Testis (tissue), 2 donors: ENCODE measurements around the gene CFAP410.

Experiments
- CTCF ChIP-seq, 3 experiments: fragments of 450-650 bp in 2 of 3; fragments of 200-600 bp in 1 of 3; sonication (generic) in 1 of 3; IDR thresholded peaks; one replicate each; pipeline ENCODE4 v1.5.1; 2016 to 2019; ENCODE audit warnings: antibody characterized with exemption in 3 of 3, mild to moderate bottlenecking in 2 of 3, moderate library complexity in 1 of 3
- POLR2A ChIP-seq: fragments of 450-650 bp; IDR thresholded peaks from one replicate; pipeline ENCODE4 v1.6.1; 2017; ENCODE audit warnings: antibody characterized with exemption, mild to moderate bottlenecking, moderate library complexity

GRCh38 chr21:44375281-44375651 lies 36.1 kb upstream of the CFAP410 start:
- TF ChIP-seq CTCF (IDR thresholded peaks at IDR 0.05) (no peak), POLR2A (no peak)
